H9 (cell line): ENCODE results near the gene TMEM106C. TPM values are rescaled to one million over a fixed set of nuclear protein-coding genes. Genes with fewer than 3 reads are reported as not detected.

Experiments
- DNase-seq: peaks from one replicate; pipeline ENCODE4 v3.0.0-alpha.2; 2017
- H2AFZ ChIP-seq: one replicate; pipeline ENCODE4 v1.6.1; 2013; ENCODE audit warnings: mild to moderate bottlenecking, low read length, control low read depth, moderate library complexity
- H2AK5ac ChIP-seq: 2 replicates; pipeline ENCODE4 v1.6.1; 2013; ENCODE audit warnings: low read length, control low read depth, mixed read lengths; ENCODE audit not compliant: insufficient read length
- H2BK120ac ChIP-seq: one replicate; pipeline ENCODE4 v1.6.1; 2013; ENCODE audit warnings: low read depth, mild to moderate bottlenecking, low read length, control low read depth, inconsistent platforms; ENCODE audit not compliant: poor library complexity, severe bottlenecking
- H2BK12ac ChIP-seq: 2 replicates; pipeline ENCODE4 v1.6.1; 2013; ENCODE audit warnings: low read length, control low read depth, mixed read lengths, low read depth; ENCODE audit not compliant: insufficient read length
- H2BK15ac ChIP-seq: 2 replicates; pipeline ENCODE4 v1.6.1; 2013; ENCODE audit warnings: low read depth, low read length, control low read depth
- H2BK20ac ChIP-seq: one replicate; pipeline ENCODE4 v1.6.1; 2013; ENCODE audit warnings: low read depth, mild to moderate bottlenecking, low read length, control low read depth, inconsistent platforms; ENCODE audit not compliant: poor library complexity, severe bottlenecking
- H2BK5ac ChIP-seq: 2 replicates; pipeline ENCODE4 v1.6.1; 2013; ENCODE audit warnings: low read length, control low read depth, mixed read lengths; ENCODE audit not compliant: insufficient read length
- H3K14ac ChIP-seq: 2 replicates; pipeline ENCODE4 v1.6.1; 2013; ENCODE audit warnings: low read length, control low read depth; ENCODE audit not compliant: insufficient read depth
- H3K18ac ChIP-seq: 2 replicates; pipeline ENCODE4 v1.6.1; 2013; ENCODE audit warnings: low read depth, mild to moderate bottlenecking, mixed read lengths, low read length, control low read depth; ENCODE audit not compliant: insufficient read length
- H3K23ac ChIP-seq: 2 replicates; pipeline ENCODE4 v1.6.1; 2013; ENCODE audit warnings: low read length, control low read depth, mixed read lengths, low read depth; ENCODE audit not compliant: insufficient read length
- H3K23me2 ChIP-seq: 2 replicates; pipeline ENCODE4 v1.6.1; 2013; ENCODE audit warnings: low read depth, mild to moderate bottlenecking, mixed read lengths, low read length, control low read depth; ENCODE audit not compliant: insufficient read length, poor library complexity, severe bottlenecking
- H3K27ac ChIP-seq: 2 replicates; pipeline ENCODE4 v1.5.1; 2013; ENCODE audit warnings: low read length, control low read depth, mixed read lengths, low read depth; ENCODE audit not compliant: insufficient read length
- H3K27me3 ChIP-seq: 2 replicates; pipeline ENCODE4 v1.6.1; 2013; ENCODE audit warnings: low read length, control low read depth, inconsistent platforms; ENCODE audit not compliant: insufficient read depth
- H3K4ac ChIP-seq: 2 replicates; pipeline ENCODE4 v1.6.1; 2013; ENCODE audit warnings: low read depth, mild to moderate bottlenecking, control low read depth, inconsistent platforms, low read length, moderate library complexity
- H3K4me1 ChIP-seq: 2 replicates; pipeline ENCODE4 v1.6.1; 2013; ENCODE audit warnings: low read length, control low read depth, inconsistent platforms; ENCODE audit not compliant: insufficient read depth
- H3K4me2 ChIP-seq: 2 replicates; pipeline ENCODE4 v1.6.1; 2013; ENCODE audit warnings: low read length, control low read depth, mixed read lengths; ENCODE audit not compliant: insufficient read length, insufficient read depth
- H3K56ac ChIP-seq: 2 replicates; pipeline ENCODE4 v1.6.1; 2013; ENCODE audit warnings: low read depth, mild to moderate bottlenecking, mixed read lengths, low read length, control low read depth; ENCODE audit not compliant: insufficient read length
- H3K79me1 ChIP-seq: 2 replicates; pipeline ENCODE4 v1.6.1; 2013; ENCODE audit warnings: low read depth, mild to moderate bottlenecking, moderate library complexity, low read length, control low read depth, inconsistent platforms; ENCODE audit not compliant: insufficient read depth, poor library complexity, severe bottlenecking
- H3K79me2 ChIP-seq: 2 replicates; pipeline ENCODE4 v1.6.1; 2013; ENCODE audit warnings: low read length, control low read depth, inconsistent platforms; ENCODE audit not compliant: insufficient read depth
- H3K9ac ChIP-seq: 2 replicates; pipeline ENCODE4 v1.6.1; 2013; ENCODE audit warnings: low read length, control low read depth, mixed read lengths; ENCODE audit not compliant: insufficient read length; ENCODE audit errors: extremely low read depth
- H3K9me3 ChIP-seq: one replicate; pipeline ENCODE4 v1.6.1; 2013; ENCODE audit warnings: low read depth, low read length, inconsistent platforms; ENCODE audit not compliant: control insufficient read depth
- H3T11ph ChIP-seq: one replicate; pipeline ENCODE4 v1.6.1; 2013; ENCODE audit warnings: mild to moderate bottlenecking, low read length, control low read depth, inconsistent platforms
- H4K20me1 ChIP-seq: one replicate; pipeline ENCODE4 v1.6.1; 2013; ENCODE audit not compliant: control insufficient read depth, insufficient read length, insufficient read depth
- H4K5ac ChIP-seq: 2 replicates; pipeline ENCODE4 v1.6.1; 2013; ENCODE audit warnings: low read depth, mild to moderate bottlenecking, mixed read lengths, low read length, control low read depth; ENCODE audit not compliant: insufficient read length
- H4K8ac ChIP-seq: replicated peaks from 2 replicates; pipeline ENCODE4 v1.6.1; 2013; ENCODE audit warnings: low read length, control low read depth, mixed read lengths, low read depth; ENCODE audit not compliant: insufficient read length
- H4K91ac ChIP-seq: 2 replicates; pipeline ENCODE4 v1.6.1; 2013; ENCODE audit warnings: low read depth, mild to moderate bottlenecking, moderate library complexity, mixed read lengths, low read length, control low read depth; ENCODE audit not compliant: insufficient read length
- H3K27ac Mint-ChIP-seq, 3 experiments: 2 replicates in 2 of 3; 3 replicates in 1 of 3; pipeline ENCODE4 v1.8.0; 2020 to 2021; ENCODE audit warnings: mixed read lengths in 3 of 3, mild to moderate bottlenecking in 1 of 3, moderate library complexity in 1 of 3
- H3K27me3 Mint-ChIP-seq: 2 replicates; pipeline ENCODE4 v1.8.0; 2021; ENCODE audit warnings: low read depth, mild to moderate bottlenecking, moderate library complexity, mixed read lengths
- H3K36me3 Mint-ChIP-seq, 3 experiments: 2 replicates in 2 of 3; 3 replicates in 1 of 3; pipeline ENCODE4 v1.8.0; 2020 to 2021; ENCODE audit warnings: low read depth in 3 of 3, mixed read lengths in 3 of 3; ENCODE audit not compliant: insufficient read depth in 1 of 3
- H3K4me1 Mint-ChIP-seq, 2 experiments: 2 replicates each; pipeline ENCODE4 v1.8.0; 2020; ENCODE audit warnings: mixed read lengths in 2 of 2
- H3K4me3 Mint-ChIP-seq, 2 experiments: 2 replicates in 1 of 2; 3 replicates in 1 of 2; pipeline ENCODE4 v1.8.0; 2020 to 2021; ENCODE audit warnings: mild to moderate bottlenecking in 2 of 2, mixed read lengths in 2 of 2, moderate library complexity in 1 of 2
- H3K9me3 Mint-ChIP-seq, 2 experiments: 2 replicates in 1 of 2; 3 replicates in 1 of 2; pipeline ENCODE4 v1.8.0; 2020; ENCODE audit warnings: mild to moderate bottlenecking in 2 of 2, mixed read lengths in 2 of 2, moderate library complexity in 1 of 2
- WGBS: extraction: QIAGEN DNeasy Blood & Tissue Kit; methylation state at CpG from one replicate; pipeline ENCODE4 v1.1.7; 2013; ENCODE audit warnings: missing lambda C conversion rate, low lambda C conversion rate, mixed read lengths; ENCODE audit not compliant: insufficient read length; ENCODE audit errors: extremely low coverage; 5-methylcytosine and 5-hydroxymethylcytosine counted together
- total RNA-seq: library from RNA; stranded (reverse); gene quantifications from 2 replicates; pipeline ENCODE4 v1.2.1, GENCODE V29; 2021
- TF ChIP-seq, protein P1 (sequence below): fragments of 200-600 bp; sonication (generic); conservative IDR thresholded peaks from 3 replicates; pipeline ENCODE4 v1.8.0; 2021; ENCODE audit warnings: antibody characterized with exemption, mild to moderate bottlenecking

Gene TMEM106C
- total RNA-seq, 1 experiment from 2014 or later = 43.7 TPM

DNA sequence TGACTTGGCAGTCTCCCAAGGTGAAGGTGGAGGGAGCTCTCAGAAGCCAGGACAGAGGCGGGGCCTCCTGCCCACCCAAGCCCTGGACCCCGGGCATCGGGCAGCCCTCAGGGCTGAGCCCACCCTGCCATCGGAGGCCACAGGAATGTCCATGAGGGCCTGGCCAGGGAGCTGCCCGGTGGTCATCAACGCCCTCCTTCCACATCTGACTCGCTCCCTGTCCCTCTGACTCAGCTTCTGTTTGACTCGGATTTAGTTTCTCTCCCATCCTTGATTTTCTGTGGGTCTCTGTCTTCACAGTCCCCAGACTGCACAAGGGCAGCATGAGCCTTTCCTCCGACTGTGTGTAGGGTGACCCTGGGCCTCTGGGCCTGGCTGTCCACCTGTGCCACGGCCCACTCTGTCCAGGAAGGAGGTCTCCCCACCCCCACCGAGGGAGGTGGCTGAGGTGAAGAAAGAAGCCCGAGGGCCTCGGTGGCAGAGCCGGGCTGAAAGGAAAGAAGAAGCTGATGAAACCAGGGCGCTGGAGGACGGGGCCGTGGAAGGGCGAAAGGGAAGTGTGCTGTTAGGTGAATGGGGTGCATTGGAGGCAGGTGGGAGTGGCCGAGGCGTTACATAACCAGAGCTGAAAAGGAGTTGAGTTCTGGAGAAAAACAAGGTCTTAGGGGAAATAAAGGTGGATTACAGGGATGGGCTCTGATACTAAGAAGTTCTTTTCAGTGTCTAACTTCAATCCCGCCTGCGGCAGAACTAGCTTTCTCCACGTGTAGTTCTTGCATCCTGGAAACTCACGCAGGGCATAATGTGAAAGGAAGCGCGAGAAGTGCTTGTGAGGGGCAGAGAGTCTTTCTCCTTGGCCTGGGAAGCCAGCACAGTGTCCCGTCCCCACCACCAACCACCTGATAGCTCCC lies 16.7 kb upstream of the TMEM106C start:
- no CpG with 5 or more reads among the region's 27 CpGs for WGBS

More for the DNA sequence above, 16.7 kb upstream of the TMEM106C start:
- Histone ChIP-seq H3K9ac (no peak overlapping the region), H2BK15ac (no peak overlapping the region), H2AFZ (no peak overlapping the region), H3K27me3 (no peaks in the 10 kb centered on the region), H2BK5ac (no peak overlapping the region), H3K18ac (no peak overlapping the region), H2BK120ac (no peak overlapping the region), H3K14ac (no peak overlapping the region), H3K79me2 (no peaks in the 10 kb centered on the region), H4K8ac (no peak overlapping the region), H3T11ph (no peak overlapping the region), H3K56ac (no peak overlapping the region), H3K23ac (no peak overlapping the region), H2BK12ac (no peak overlapping the region), H2BK20ac (no peak overlapping the region), H2AK5ac (no peak overlapping the region), H3K23me2 (peaks cover 2% of the 10 kb centered on the region), H3K9me3 (no peaks in the 10 kb centered on the region), H3K4me1 (no peaks in the 10 kb centered on the region), H3K27ac (no peak overlapping the region), H3K4me2 (no peak overlapping the region), H4K91ac (no peak overlapping the region), H3K4ac (no peak overlapping the region), H4K20me1 (peaks cover 2% of the 10 kb centered on the region), H4K5ac (no peak overlapping the region), H3K79me1 (no peaks in the 10 kb centered on the region)
- H3K4me1 Mint-ChIP-seq = peaks cover 19 to 29% of the 10 kb centered on the region in 2 experiments
- no peak overlapping the region; a peak in 1 of 5 replicates for H3K4me3 Mint-ChIP-seq
- TF ChIP-seq, protein P1, sequence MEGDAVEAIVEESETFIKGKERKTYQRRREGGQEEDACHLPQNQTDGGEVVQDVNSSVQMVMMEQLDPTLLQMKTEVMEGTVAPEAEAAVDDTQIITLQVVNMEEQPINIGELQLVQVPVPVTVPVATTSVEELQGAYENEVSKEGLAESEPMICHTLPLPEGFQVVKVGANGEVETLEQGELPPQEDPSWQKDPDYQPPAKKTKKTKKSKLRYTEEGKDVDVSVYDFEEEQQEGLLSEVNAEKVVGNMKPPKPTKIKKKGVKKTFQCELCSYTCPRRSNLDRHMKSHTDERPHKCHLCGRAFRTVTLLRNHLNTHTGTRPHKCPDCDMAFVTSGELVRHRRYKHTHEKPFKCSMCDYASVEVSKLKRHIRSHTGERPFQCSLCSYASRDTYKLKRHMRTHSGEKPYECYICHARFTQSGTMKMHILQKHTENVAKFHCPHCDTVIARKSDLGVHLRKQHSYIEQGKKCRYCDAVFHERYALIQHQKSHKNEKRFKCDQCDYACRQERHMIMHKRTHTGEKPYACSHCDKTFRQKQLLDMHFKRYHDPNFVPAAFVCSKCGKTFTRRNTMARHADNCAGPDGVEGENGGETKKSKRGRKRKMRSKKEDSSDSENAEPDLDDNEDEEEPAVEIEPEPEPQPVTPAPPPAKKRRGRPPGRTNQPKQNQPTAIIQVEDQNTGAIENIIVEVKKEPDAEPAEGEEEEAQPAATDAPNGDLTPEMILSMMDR = no peak
- no peak for DNase-seq
- peak overlapping the region in 1 of 3 experiments; percentile 70; a peak in 2 of 7 replicates for H3K27ac Mint-ChIP-seq
- H3K27me3 Mint-ChIP-seq = peaks cover 8% of the 10 kb centered on the region
- H3K36me3 Mint-ChIP-seq = no peaks in the 10 kb centered on the region
- H3K9me3 Mint-ChIP-seq = no peaks in the 10 kb centered on the region; a peak in 1 of 5 replicates
